Progenitor cell of endocrine pancreas (in vitro differentiated cells): ENCODE measurements around the gene NCS1. TPM values are rescaled to one million over a fixed set of nuclear protein-coding genes. Genes with fewer than 3 reads are reported as not detected.
A peak's percentile ranks its signal among the peaks of the same experiment; 100 is the strongest.

Experiments
- DNase-seq: peaks from one replicate; pipeline ENCODE4 v3.0.0; 2021; ENCODE audit warnings: low spot score; ENCODE audit not compliant: unreplicated experiment
- H3K27ac Mint-ChIP-seq: 2 replicates; pipeline ENCODE4 v1.8.0; 2021; ENCODE audit warnings: mild to moderate bottlenecking, moderate library complexity, mixed read lengths
- H3K27me3 Mint-ChIP-seq: 2 replicates; pipeline ENCODE4 v1.8.0; 2021; ENCODE audit warnings: mixed read lengths
- H3K36me3 Mint-ChIP-seq: 2 replicates; pipeline ENCODE4 v1.8.0; 2022; ENCODE audit warnings: mixed read lengths; ENCODE audit not compliant: insufficient read depth
- H3K4me1 Mint-ChIP-seq: 2 replicates; pipeline ENCODE4 v1.8.0; 2021; ENCODE audit warnings: low read depth, mixed read lengths
- H3K4me3 Mint-ChIP-seq: 2 replicates; pipeline ENCODE4 v1.8.0; 2021; ENCODE audit warnings: low read depth, mild to moderate bottlenecking, moderate library complexity, mixed read lengths
- H3K9me3 Mint-ChIP-seq: 2 replicates; pipeline ENCODE4 v1.8.0; 2021; ENCODE audit warnings: low read depth, mixed read lengths
- CTCF ChIP-seq: fragments of 200-600 bp; sonication (generic); IDR thresholded peaks from one replicate; pipeline ENCODE4 v1.5.0; 2021; ENCODE audit warnings: antibody characterized with exemption, mild to moderate bottlenecking; ENCODE audit not compliant: unreplicated experiment
- total RNA-seq: library from RNA; stranded (reverse); gene quantifications from 2 replicates; pipeline ENCODE4 v1.2.1, GENCODE V29; 2021

NCS1 gene
- total RNA-seq, 1 donor from 2014 or later: 29.0 TPM

DNA sequence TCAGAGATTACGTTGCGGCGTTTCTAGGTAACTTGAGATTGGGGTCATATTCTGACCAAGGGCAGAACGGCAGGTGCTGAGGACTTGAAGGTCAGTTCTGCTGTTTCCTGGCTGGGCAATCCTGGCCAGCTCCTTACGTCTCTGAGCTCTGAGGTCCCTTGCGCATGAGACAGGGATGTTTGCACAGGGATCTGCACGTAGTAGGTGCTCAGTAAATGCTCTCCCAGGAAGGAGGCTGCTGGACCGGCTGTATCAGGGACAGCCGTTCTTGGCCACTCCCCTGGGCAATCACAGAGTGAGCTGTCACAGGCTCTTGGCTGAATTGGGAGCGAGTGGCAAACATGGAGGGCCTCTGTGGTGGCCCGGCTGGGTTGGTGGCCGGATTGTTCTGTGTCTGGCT lies 8.3 kb downstream of the NCS1 start:
- no peak overlapping the region for H3K27ac Mint-ChIP-seq
- H3K4me1 Mint-ChIP-seq: peaks cover 8% of the 10 kb centered on the region
- H3K9me3 Mint-ChIP-seq: no peaks in the 10 kb centered on the region
- DNase-seq: no peak
- H3K27me3 Mint-ChIP-seq: no peaks in the 10 kb centered on the region
- no peak for TF ChIP-seq CTCF
- H3K36me3 Mint-ChIP-seq: no peaks in the 10 kb centered on the region
- H3K4me3 Mint-ChIP-seq: no peak overlapping the region

DNA sequence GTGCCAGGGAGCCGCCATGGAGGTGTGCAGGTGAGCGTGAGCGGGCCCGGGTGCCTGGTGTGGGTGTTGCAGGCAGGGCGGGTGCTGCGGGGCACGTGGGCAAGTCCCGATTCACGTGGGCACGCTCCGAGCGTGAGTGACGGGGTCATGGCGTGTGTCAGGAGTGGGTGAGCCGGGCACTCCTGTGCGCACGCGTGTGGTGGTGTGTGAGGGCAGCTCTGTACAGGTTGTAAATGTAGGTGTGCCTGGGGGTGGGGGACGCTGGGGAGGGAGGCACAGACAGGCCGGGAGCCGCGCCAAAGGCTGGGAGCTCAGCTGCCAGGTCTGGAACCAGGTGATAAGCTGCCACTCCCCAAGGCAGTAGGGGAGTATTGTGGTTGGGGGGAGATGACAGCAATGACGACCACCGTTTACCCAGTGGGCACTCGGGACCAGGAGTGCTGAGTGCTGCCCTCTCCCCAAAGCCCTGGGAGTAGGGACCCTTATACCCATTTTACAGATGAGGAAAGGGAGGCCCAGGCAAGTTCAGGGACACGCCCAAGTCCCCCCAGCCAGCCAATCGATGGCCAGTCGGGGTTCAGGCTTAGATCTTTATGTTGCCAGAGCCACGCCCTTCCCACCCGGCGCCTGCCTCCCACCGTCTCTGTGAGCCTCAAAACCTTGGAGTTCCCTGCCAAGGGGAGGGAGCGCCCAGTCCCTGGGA lies 9.6 kb downstream of the NCS1 start:
- DNase-seq: no peak
- Mint-ChIP-seq H3K36me3 (no peaks in the 10 kb centered on the region), H3K27ac (no peak overlapping the region), H3K4me1 (peaks cover 19% of the 10 kb centered on the region), H3K9me3 (no peaks in the 10 kb centered on the region), H3K27me3 (no peaks in the 10 kb centered on the region), H3K4me3 (no peak overlapping the region)
- TF ChIP-seq CTCF: no peak

GRCh38 chr9:130182381-130182909 lies 10.2 kb downstream of the NCS1 start:
- TF ChIP-seq CTCF: no peak
- H3K36me3 Mint-ChIP-seq: no peaks in the 10 kb centered on the region
- H3K4me1 Mint-ChIP-seq: peaks cover 20% of the 10 kb centered on the region
- no peaks in the 10 kb centered on the region for H3K9me3 Mint-ChIP-seq
- no peaks in the 10 kb centered on the region for H3K27me3 Mint-ChIP-seq
- H3K4me3 Mint-ChIP-seq: no peak overlapping the region
- H3K27ac Mint-ChIP-seq: no peak overlapping the region
- DNase-seq: no peak

- DNase-seq: no peak
- H3K27me3 Mint-ChIP-seq: no peaks in the 10 kb centered on the region
- TF ChIP-seq CTCF: no peak
- H3K27ac Mint-ChIP-seq: peak overlapping the region; percentile 88
- H3K9me3 Mint-ChIP-seq: no peaks in the 10 kb centered on the region
- H3K4me3 Mint-ChIP-seq: no peak overlapping the region
- H3K36me3 Mint-ChIP-seq: no peaks in the 10 kb centered on the region
- H3K4me1 Mint-ChIP-seq: peaks cover 24% of the 10 kb centered on the region
Measured at GRCh38 chr9:130183133-130183762, 11.0 kb downstream of the NCS1 start.

GRCh38 chr9:130185017-130185416 lies 12.8 kb downstream of the NCS1 start:
- no peak for DNase-seq
- H3K9me3 Mint-ChIP-seq: no peaks in the 10 kb centered on the region
- H3K36me3 Mint-ChIP-seq: no peaks in the 10 kb centered on the region
- H3K27me3 Mint-ChIP-seq: no peaks in the 10 kb centered on the region
- H3K4me3 Mint-ChIP-seq: no peak overlapping the region
- H3K27ac Mint-ChIP-seq: peak overlapping the region; percentile 37
- TF ChIP-seq CTCF: no peak
- peaks cover 24% of the 10 kb centered on the region for H3K4me1 Mint-ChIP-seq
